ENCODE results near the gene SH3RF2.

DNA sequence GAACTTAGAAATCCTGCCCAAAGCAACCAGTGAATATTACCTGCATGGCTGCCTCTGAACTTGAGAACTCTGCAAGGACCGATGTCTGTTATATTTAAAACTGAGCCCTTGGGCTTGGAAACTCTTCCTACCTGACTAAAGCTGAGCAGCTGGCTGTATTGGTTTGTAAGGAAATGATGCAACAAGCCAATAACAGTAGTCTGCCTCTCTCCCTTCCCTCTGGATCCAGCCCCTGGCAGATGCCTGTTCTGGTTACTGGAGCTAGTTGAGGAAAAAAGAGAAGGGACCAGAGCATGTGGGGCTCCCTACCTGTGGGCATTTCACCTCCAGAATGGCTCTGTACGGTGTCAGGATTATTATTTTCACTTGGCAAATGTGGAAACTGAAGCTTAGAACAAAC is 34.7 kb downstream of the SH3RF2 start:
- TF ChIP-seq, protein P1, sequence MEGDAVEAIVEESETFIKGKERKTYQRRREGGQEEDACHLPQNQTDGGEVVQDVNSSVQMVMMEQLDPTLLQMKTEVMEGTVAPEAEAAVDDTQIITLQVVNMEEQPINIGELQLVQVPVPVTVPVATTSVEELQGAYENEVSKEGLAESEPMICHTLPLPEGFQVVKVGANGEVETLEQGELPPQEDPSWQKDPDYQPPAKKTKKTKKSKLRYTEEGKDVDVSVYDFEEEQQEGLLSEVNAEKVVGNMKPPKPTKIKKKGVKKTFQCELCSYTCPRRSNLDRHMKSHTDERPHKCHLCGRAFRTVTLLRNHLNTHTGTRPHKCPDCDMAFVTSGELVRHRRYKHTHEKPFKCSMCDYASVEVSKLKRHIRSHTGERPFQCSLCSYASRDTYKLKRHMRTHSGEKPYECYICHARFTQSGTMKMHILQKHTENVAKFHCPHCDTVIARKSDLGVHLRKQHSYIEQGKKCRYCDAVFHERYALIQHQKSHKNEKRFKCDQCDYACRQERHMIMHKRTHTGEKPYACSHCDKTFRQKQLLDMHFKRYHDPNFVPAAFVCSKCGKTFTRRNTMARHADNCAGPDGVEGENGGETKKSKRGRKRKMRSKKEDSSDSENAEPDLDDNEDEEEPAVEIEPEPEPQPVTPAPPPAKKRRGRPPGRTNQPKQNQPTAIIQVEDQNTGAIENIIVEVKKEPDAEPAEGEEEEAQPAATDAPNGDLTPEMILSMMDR (IDR thresholded peaks at IDR 0.05), result no peak
- TF ChIP-seq EZH2phosphoT487 (IDR thresholded peaks at IDR 0.05), result no peak

Measured in neural progenitor cell (in vitro differentiated cells).